HCT116 (cell line): ENCODE results near the gene ITM2B. TPM values are rescaled to one million over a fixed set of nuclear protein-coding genes. Genes with fewer than 3 reads are reported as not detected.

Experiments used
- ATAC-seq: fragments of 200-7000 bp; cut with Tn5 transposase; 2 replicates; pipeline ENCODE4 v1.9.1; 2020; ENCODE audit warnings: mild to moderate bottlenecking, moderate library complexity
- BruUV-seq: library from RNA; stranded (reverse); fragments of 400-500 nt; replicated peaks from 2 replicates; lab custom pipeline; 2021; lab: Mats Ljungman, UMichigan
- CTCF ChIA-PET: fragments of 300-600 bp; sonication (Branson Sonifier 250); formaldehyde crosslinking; loops from one replicate; lab custom pipeline; 2021; ENCODE audit warnings: antibody characterized with exemption; lab: Charles Lee
- POLR2A ChIA-PET: fragments of 300-600, 350-600 bp; sonication (Branson Sonifier 250); formaldehyde crosslinking; loops from one replicate; lab custom pipeline; 2021; ENCODE audit warnings: antibody characterized with exemption; lab: Charles Lee
- RAD21 ChIA-PET, 2 experiments: fragments of 300-600 bp; sonication (Branson Sonifier 250); formaldehyde crosslinking; loops; one replicate each; lab custom pipeline; 2023; ENCODE audit warnings: low total read pairs in 2 of 2; ENCODE audit not compliant: uncharacterized antibody in 2 of 2, unreplicated experiment in 2 of 2, low non-redundant PET in 1 of 2; lab: Charles Lee
- DNase-seq: peaks from one replicate; pipeline ENCODE4 v3.0.0-alpha.2; 2010; ENCODE audit warnings: low read depth, low spot score
- H2AFZ ChIP-seq: fragments of 200-600 bp; shearing (Covaris generic), sonication (generic); 2 replicates; pipeline ENCODE4 v1.6.1; 2017; ENCODE audit warnings: low read depth, mixed run types, mixed read lengths, antibody characterized with exemption, low read length; ENCODE audit not compliant: poor library complexity, severe bottlenecking
- H3K27ac ChIP-seq: 2 replicates; pipeline ENCODE4 v1.5.1; 2012; ENCODE audit warnings: low read depth, low read length
- H3K27me3 ChIP-seq: fragments of 200-600 bp; sonication (generic); 2 replicates; pipeline ENCODE4 v1.6.1; 2016; ENCODE audit warnings: mixed run types, low read length, mixed read lengths; ENCODE audit not compliant: insufficient read depth
- H3K36me3 ChIP-seq, 2 experiments: fragments of 200-500 bp in 1 of 2; fragments of 200-600 bp in 1 of 2; sonication (Bioruptor generic) in 1 of 2; sonication (generic) in 1 of 2; 2 replicates each; pipeline versions ENCODE4 v1.5.1 to v1.6.1; 2014 to 2016; ENCODE audit warnings: low read length in 2 of 2, inconsistent platforms in 1 of 2, mixed read lengths in 1 of 2, mixed run types in 1 of 2; ENCODE audit not compliant: insufficient read depth in 2 of 2, control insufficient read depth in 1 of 2
- H3K4me1 ChIP-seq, 2 experiments: fragments of 200-600 bp in 1 of 2; sonication (generic) in 1 of 2; 2 replicates each; pipeline versions ENCODE4 v1.5.1 to v1.6.1; 2012 to 2017; ENCODE audit warnings: low read length in 2 of 2, inconsistent platforms in 1 of 2, mild to moderate bottlenecking in 1 of 2, mixed read lengths in 1 of 2, mixed run types in 1 of 2, moderate library complexity in 1 of 2; ENCODE audit not compliant: insufficient read depth in 2 of 2, control insufficient read depth in 1 of 2
- H3K4me2 ChIP-seq: fragments of 200-600 bp; sonication (generic); 2 replicates; pipeline ENCODE4 v1.6.1; 2017; ENCODE audit warnings: mixed run types, low read length, mixed read lengths
- H3K4me3 ChIP-seq, 2 experiments: fragments of 200-600 bp in 1 of 2; sonication (generic) in 1 of 2; replicated peaks in 1 of 2; 2 replicates each; pipeline ENCODE4 v1.5.1; 2011 to 2016; ENCODE audit warnings: low read length in 2 of 2, control low read depth in 1 of 2, low read depth in 1 of 2, mild to moderate bottlenecking in 1 of 2, mixed read lengths in 1 of 2, mixed run types in 1 of 2
- H3K79me2 ChIP-seq: fragments of 200-600 bp; sonication (generic); 2 replicates; pipeline ENCODE4 v1.6.1; 2017; ENCODE audit warnings: mild to moderate bottlenecking, mixed run types, low read length, moderate library complexity, mixed read lengths; ENCODE audit not compliant: insufficient read depth
- H3K9ac ChIP-seq: fragments of 200-600 bp; sonication (generic); 2 replicates; pipeline ENCODE4 v1.6.1; 2016; ENCODE audit warnings: low read length, mixed read lengths
- H3K9me2 ChIP-seq: fragments of 200-600 bp; sonication (generic), shearing (Covaris generic); 2 replicates; pipeline ENCODE4 v1.6.1; 2017; ENCODE audit warnings: mixed run types, mild to moderate bottlenecking, moderate library complexity; ENCODE audit not compliant: insufficient read depth
- H3K9me3 ChIP-seq, 2 experiments: fragments of 200-500 bp in 1 of 2; fragments of 200-600 bp in 1 of 2; sonication (Bioruptor generic) in 1 of 2; sonication (generic) in 1 of 2; 2 replicates each; pipeline ENCODE4 v1.6.1; 2014 to 2017; ENCODE audit warnings: low read length in 2 of 2, mixed read lengths in 2 of 2, inconsistent platforms in 1 of 2, low read depth in 1 of 2, mild to moderate bottlenecking in 1 of 2, mixed run types in 1 of 2, moderate library complexity in 1 of 2; ENCODE audit not compliant: control insufficient read depth in 1 of 2, insufficient read depth in 1 of 2
- H4K20me1 ChIP-seq: fragments of 200-600 bp; sonication (generic), shearing (Covaris generic); 2 replicates; pipeline ENCODE4 v1.6.1; 2017; ENCODE audit warnings: mixed run types, mild to moderate bottlenecking, moderate library complexity; ENCODE audit not compliant: insufficient read depth
- CBX3 ChIP-seq: IDR thresholded peaks from 2 replicates; pipeline ENCODE4 v1.6.1; 2012; ENCODE audit warnings: low read depth
- ELF1 ChIP-seq: IDR thresholded peaks from 2 replicates; pipeline ENCODE4 v1.6.1; 2012; ENCODE audit warnings: low read depth, borderline replicate concordance
- JUND ChIP-seq: IDR thresholded peaks from 2 replicates; pipeline ENCODE4 v1.6.1; 2012
- POLR2A ChIP-seq: IDR thresholded peaks from 2 replicates; pipeline ENCODE4 v1.7.0; 2011; ENCODE audit warnings: borderline replicate concordance; ENCODE audit not compliant: insufficient read depth, insufficient read length; ENCODE audit errors: extremely low read depth
- POLR2AphosphoS5 ChIP-seq: IDR thresholded peaks from 2 replicates; pipeline ENCODE4 v1.6.1; 2011; ENCODE audit warnings: mild to moderate bottlenecking, low read depth, low read length, moderate library complexity
- RAD21 ChIP-seq: IDR thresholded peaks from 2 replicates; pipeline ENCODE4 v1.6.1; 2012; ENCODE audit warnings: low read depth, mild to moderate bottlenecking
- SIN3A ChIP-seq: IDR thresholded peaks from 2 replicates; pipeline ENCODE4 v1.6.1; 2012; ENCODE audit warnings: low read depth
- SP1 ChIP-seq: IDR thresholded peaks from 2 replicates; pipeline ENCODE4 v1.6.1; 2012; ENCODE audit warnings: low read depth
- SRF ChIP-seq: IDR thresholded peaks from 2 replicates; pipeline ENCODE4 v1.6.1; 2012; ENCODE audit warnings: low read depth
- TCF7L2 ChIP-seq: IDR thresholded peaks from 2 replicates; pipeline ENCODE4 v1.7.0; 2011; ENCODE audit warnings: borderline replicate concordance, inconsistent platforms; ENCODE audit not compliant: insufficient read depth, insufficient read length; ENCODE audit errors: extremely low read depth
- YY1 ChIP-seq: IDR thresholded peaks from 2 replicates; pipeline ENCODE4 v1.6.1; 2011; ENCODE audit warnings: low read length, low read depth, moderate library complexity, mild to moderate bottlenecking; ENCODE audit not compliant: insufficient replicate concordance; ENCODE audit errors: extremely low read depth
- ZNF274 ChIP-seq: fragments of 200-500 bp; sonication (Bioruptor generic); IDR thresholded peaks from 2 replicates; pipeline ENCODE4 v1.6.1; 2014; ENCODE audit warnings: mild to moderate bottlenecking, low read depth, low read length, inconsistent platforms
- intact Hi-C: fragments of 100-400 bp; cut with micrococcal nuclease; formaldehyde crosslinking; loops from 2 replicates; pipeline ENCODE4 v1.10.0; 2022
- total RNA-seq: library from RNA; stranded (reverse); gene quantifications from one replicate; pipeline ENCODE4 v1.2.1, GENCODE V29; 2021; ENCODE audit not compliant: unreplicated experiment
- TF ChIP-seq, protein P1 (sequence below): IDR thresholded peaks from 2 replicates; pipeline ENCODE4 v1.6.1; 2011; ENCODE audit warnings: mild to moderate bottlenecking, low read length, moderate library complexity; ENCODE audit not compliant: insufficient replicate concordance; ENCODE audit errors: extremely low read depth
- TF ChIP-seq, protein P2 (sequence below): IDR thresholded peaks from 2 replicates; pipeline ENCODE4 v1.6.1; 2012
- TF ChIP-seq, protein P3 (sequence below), 3 experiments: fragments of 200-600 bp in 1 of 3; sonication (generic) in 1 of 3; IDR thresholded peaks in 2 of 3; conservative IDR thresholded peaks in 1 of 3; 2 replicates each; pipeline ENCODE4 v1.5.1; 2012 to 2017; ENCODE audit warnings: low read depth in 2 of 3, low read length in 2 of 3, antibody characterized with exemption in 1 of 3, borderline replicate concordance in 1 of 3, control low read depth in 1 of 3, mild to moderate bottlenecking in 1 of 3, mixed read lengths in 1 of 3, mixed run types in 1 of 3, moderate library complexity in 1 of 3; ENCODE audit not compliant: insufficient read depth in 1 of 3
- TF ChIP-seq, protein P4 (sequence below): IDR thresholded peaks from 2 replicates; pipeline ENCODE4 v1.6.1; 2012

Gene ITM2B
- total RNA-seq, 1 experiment from 2014 or later = 124 TPM

- DNase-seq = no peak
- RAD21 ChIA-PET = no interaction called here
- CTCF ChIA-PET = no interaction called here
- Histone ChIP-seq H3K36me3 (peaks cover 0 to 11% of the 10 kb centered on the region in 2 experiments; a peak in 2 of 4 replicates), H4K20me1 (0 out of 2 replicates have a peak, but pooled peaks cover 3% of the 10 kb centered on the region), H3K79me2 (peaks cover 5% of the 10 kb centered on the region; the same call in 1 of the 2 replicates), H3K4me3 (no peak overlapping the region), H3K27ac (no peak overlapping the region), H2AFZ (no peak overlapping the region)
- BruUV-seq = no TSS peak
- intact Hi-C loops = no loop called here
- TF ChIP-seq ELF1 = no peak
- TF ChIP-seq CBX3 = no peak
- no peak for TF ChIP-seq SP1
- TF ChIP-seq, protein P1, sequence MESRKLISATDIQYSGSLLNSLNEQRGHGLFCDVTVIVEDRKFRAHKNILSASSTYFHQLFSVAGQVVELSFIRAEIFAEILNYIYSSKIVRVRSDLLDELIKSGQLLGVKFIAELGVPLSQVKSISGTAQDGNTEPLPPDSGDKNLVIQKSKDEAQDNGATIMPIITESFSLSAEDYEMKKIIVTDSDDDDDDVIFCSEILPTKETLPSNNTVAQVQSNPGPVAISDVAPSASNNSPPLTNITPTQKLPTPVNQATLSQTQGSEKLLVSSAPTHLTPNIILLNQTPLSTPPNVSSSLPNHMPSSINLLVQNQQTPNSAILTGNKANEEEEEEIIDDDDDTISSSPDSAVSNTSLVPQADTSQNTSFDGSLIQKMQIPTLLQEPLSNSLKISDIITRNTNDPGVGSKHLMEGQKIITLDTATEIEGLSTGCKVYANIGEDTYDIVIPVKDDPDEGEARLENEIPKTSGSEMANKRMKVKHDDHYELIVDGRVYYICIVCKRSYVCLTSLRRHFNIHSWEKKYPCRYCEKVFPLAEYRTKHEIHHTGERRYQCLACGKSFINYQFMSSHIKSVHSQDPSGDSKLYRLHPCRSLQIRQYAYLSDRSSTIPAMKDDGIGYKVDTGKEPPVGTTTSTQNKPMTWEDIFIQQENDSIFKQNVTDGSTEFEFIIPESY = no peak
- TF ChIP-seq RAD21 = no peak
- TF ChIP-seq, protein P2, sequence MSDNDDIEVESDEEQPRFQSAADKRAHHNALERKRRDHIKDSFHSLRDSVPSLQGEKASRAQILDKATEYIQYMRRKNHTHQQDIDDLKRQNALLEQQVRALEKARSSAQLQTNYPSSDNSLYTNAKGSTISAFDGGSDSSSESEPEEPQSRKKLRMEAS = no peak
- TF ChIP-seq SRF = no peak
- TF ChIP-seq POLR2AphosphoS5 = no peak
- no peak for TF ChIP-seq YY1
- TF ChIP-seq SIN3A = no peak
- no peak for TF ChIP-seq JUND
- no peak for TF ChIP-seq ZNF274
- TF ChIP-seq, protein P3, sequence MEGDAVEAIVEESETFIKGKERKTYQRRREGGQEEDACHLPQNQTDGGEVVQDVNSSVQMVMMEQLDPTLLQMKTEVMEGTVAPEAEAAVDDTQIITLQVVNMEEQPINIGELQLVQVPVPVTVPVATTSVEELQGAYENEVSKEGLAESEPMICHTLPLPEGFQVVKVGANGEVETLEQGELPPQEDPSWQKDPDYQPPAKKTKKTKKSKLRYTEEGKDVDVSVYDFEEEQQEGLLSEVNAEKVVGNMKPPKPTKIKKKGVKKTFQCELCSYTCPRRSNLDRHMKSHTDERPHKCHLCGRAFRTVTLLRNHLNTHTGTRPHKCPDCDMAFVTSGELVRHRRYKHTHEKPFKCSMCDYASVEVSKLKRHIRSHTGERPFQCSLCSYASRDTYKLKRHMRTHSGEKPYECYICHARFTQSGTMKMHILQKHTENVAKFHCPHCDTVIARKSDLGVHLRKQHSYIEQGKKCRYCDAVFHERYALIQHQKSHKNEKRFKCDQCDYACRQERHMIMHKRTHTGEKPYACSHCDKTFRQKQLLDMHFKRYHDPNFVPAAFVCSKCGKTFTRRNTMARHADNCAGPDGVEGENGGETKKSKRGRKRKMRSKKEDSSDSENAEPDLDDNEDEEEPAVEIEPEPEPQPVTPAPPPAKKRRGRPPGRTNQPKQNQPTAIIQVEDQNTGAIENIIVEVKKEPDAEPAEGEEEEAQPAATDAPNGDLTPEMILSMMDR (IDR thresholded peaks at IDR 0.05 in 2 of 3, conservative IDR thresholded peaks at IDR 0.05 in 1 of 3; ENCODE audit: borderline replicate concordance in 1 of 3, insufficient read depth in 1 of 3, low read depth in 2 of 3, low read length in 2 of 3) = no peak
- no peak for TF ChIP-seq TCF7L2
- TF ChIP-seq, protein P4, sequence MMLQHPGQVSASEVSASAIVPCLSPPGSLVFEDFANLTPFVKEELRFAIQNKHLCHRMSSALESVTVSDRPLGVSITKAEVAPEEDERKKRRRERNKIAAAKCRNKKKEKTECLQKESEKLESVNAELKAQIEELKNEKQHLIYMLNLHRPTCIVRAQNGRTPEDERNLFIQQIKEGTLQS = no peak
- no peak for TF ChIP-seq POLR2A
- TF ChIP-seq, all 23 proteins: peak for 0
- no peak for ATAC-seq
- Histone ChIP-seq H3K4me1 (no peaks in the 10 kb centered on the region), H3K4me2 (no peak overlapping the region), H3K9me3 (no peaks in the 10 kb centered on the region), H3K27me3 (no peaks in the 10 kb centered on the region), H3K9me2 (no peaks in the 10 kb centered on the region), H3K9ac (no peak overlapping the region)
- POLR2A ChIA-PET = no interaction called here
Measured at GRCh38 chr13:48253849-48254248, 20.8 kb downstream of the ITM2B start.
